GM03348 (cell line): ENCODE results near the gene AFAP1.

Experiments
- DNase-seq: peaks from one replicate; pipeline ENCODE4 v3.0.0; 2012; ENCODE audit warnings: low spot score

Gene AFAP1

GRCh38 chr4:7819446-7819845, 120.2 kb downstream of the AFAP1 start:
- no peak for DNase-seq

- DNase-seq: no peak
Measured at GRCh38 chr4:7818399-7818911, 121.2 kb downstream of the AFAP1 start.

- DNase-seq: no peak
Measured at GRCh38 chr4:7817877-7818398, 121.7 kb downstream of the AFAP1 start.

- DNase-seq: no peak
Measured at GRCh38 chr4:7816771-7817170, 122.9 kb downstream of the AFAP1 start.

GRCh38 chr4:7815981-7816380, 123.7 kb downstream of the AFAP1 start:
- DNase-seq: no peak

GRCh38 chr4:7815562-7815961, 124.1 kb downstream of the AFAP1 start:
- DNase-seq: peak; percentile 64

GRCh38 chr4:7814451-7814850, 125.2 kb downstream of the AFAP1 start:
- no peak for DNase-seq

GRCh38 chr4:7813674-7814073, 126.0 kb downstream of the AFAP1 start:
- DNase-seq: no peak

GRCh38 chr4:7812921-7813320, 126.7 kb downstream of the AFAP1 start:
- DNase-seq: no peak

GRCh38 chr4:7812231-7812857, 127.3 kb downstream of the AFAP1 start:
- no peak for DNase-seq

GRCh38 chr4:7811536-7812191, 128.0 kb downstream of the AFAP1 start:
- peak; percentile 74 for DNase-seq

GRCh38 chr4:7810783-7811535, 128.7 kb downstream of the AFAP1 start:
- no peak for DNase-seq

- DNase-seq: no peak
Measured at GRCh38 chr4:7808752-7809151, 130.9 kb downstream of the AFAP1 start.

GRCh38 chr4:7808181-7808580, 131.5 kb downstream of the AFAP1 start:
- no peak for DNase-seq

GRCh38 chr4:7807351-7807921, 132.2 kb downstream of the AFAP1 start:
- DNase-seq: no peak

- no peak for DNase-seq
Measured at GRCh38 chr4:7806338-7807090, 133.1 kb downstream of the AFAP1 start.

- DNase-seq: peak; percentile 77
Measured at GRCh38 chr4:7805533-7806337, 133.9 kb downstream of the AFAP1 start.

- DNase-seq: no peak
Measured at GRCh38 chr4:7804756-7805385, 134.8 kb downstream of the AFAP1 start.

- DNase-seq: peak; percentile 88
Measured at GRCh38 chr4:7803992-7804755, 135.5 kb downstream of the AFAP1 start.

- DNase-seq: no peak
Measured at GRCh38 chr4:7803371-7803770, 136.3 kb downstream of the AFAP1 start.
